Stimulated activated naive B cell treated with anti-CD40 and anti-IgM and Interleukin-4, amounts not matched to agents 10 μg/mL and 1 μg/mL and 100 μg/mL, for 72 hours (primary cell): Measurements from ENCODE around the gene KCNQ4.

Experiments
- ATAC-seq, 2 donors: fragments of 150-1000 bp; cut with Tn5 transposase; replicated peaks; 2 replicates each; pipeline ENCODE4 v1.10.0; 2021; ENCODE audit warnings: moderate library complexity in 1 of 2
- DNase-seq: peaks from one replicate; pipeline ENCODE4 v3.0.0; 2021
- H3K27ac Mint-ChIP-seq: one replicate; pipeline ENCODE4 v1.8.0; 2022; ENCODE audit warnings: mild to moderate bottlenecking, mixed read lengths
- H3K27me3 Mint-ChIP-seq, 2 donors: one replicate each; pipeline ENCODE4 v1.8.0; 2022; ENCODE audit warnings: mixed read lengths in 2 of 2
- H3K36me3 Mint-ChIP-seq, 2 donors: one replicate each; pipeline ENCODE4 v1.8.0; 2022; ENCODE audit warnings: mixed read lengths in 2 of 2, mild to moderate bottlenecking in 1 of 2
- H3K4me1 Mint-ChIP-seq, 2 donors: one replicate each; pipeline ENCODE4 v1.8.0; 2022; ENCODE audit warnings: mixed read lengths in 2 of 2, mild to moderate bottlenecking in 1 of 2
- H3K4me3 Mint-ChIP-seq, 2 donors: one replicate each; pipeline ENCODE4 v1.8.0; 2022; ENCODE audit warnings: mild to moderate bottlenecking in 2 of 2, mixed read lengths in 2 of 2, moderate library complexity in 1 of 2
- H3K9me3 Mint-ChIP-seq, 2 donors: one replicate each; pipeline ENCODE4 v1.8.0; 2022; ENCODE audit warnings: mixed read lengths in 2 of 2, mild to moderate bottlenecking in 1 of 2

The KCNQ4 gene

DNA sequence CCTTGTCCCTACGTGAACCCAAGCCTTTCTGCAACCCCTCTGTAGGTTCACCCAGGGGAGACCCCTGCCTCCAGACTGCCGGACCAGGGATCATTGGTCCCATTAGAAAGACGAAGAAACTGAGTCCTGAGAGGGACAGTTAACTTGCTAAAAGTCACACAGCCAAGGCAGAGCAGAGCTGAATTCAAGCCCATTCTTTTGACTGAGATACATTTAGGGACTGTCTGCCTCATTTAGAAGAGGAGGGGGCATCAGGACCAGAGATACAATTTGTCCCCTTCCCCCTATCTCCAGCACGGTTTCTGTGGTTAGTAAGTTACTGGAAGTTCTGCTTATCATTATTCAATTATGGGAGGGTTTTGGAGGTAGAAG is 19.1 kb downstream of the KCNQ4 start:
- DNase-seq (no peak), ATAC-seq (peak in 1 of 2 donors; percentile 6)
- Mint-ChIP-seq H3K4me1 (peaks cover 16 to 34% of the 10 kb centered on the region in 2 donors), H3K36me3 (no peaks in the 10 kb centered on the region), H3K27me3 (no peaks in the 10 kb centered on the region), H3K27ac (peak overlapping the region; percentile 20), H3K4me3 (peak overlapping the region; percentile 74 to 76), H3K9me3 (no peaks in the 10 kb centered on the region)

DNA sequence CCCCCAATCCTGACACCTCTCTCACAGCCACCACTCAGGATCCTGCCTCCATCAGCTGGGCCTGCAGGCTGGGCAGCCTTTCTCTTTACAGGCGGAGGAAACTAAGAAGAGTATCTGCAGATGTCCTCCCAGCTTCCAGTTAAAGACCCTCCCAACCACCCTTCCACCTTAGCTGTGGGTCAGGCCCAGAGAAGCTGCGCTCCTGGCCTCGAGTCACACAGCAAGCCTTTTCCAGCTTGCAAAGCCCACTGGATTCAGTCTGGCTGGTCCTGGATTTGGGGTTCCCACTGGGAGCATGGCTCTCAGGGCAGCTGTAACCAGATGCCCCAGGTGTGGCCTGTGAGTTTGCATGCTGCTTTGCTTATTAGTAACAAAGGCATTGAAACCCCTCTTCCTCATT is 19.9 kb downstream of the KCNQ4 start:
- Mint-ChIP-seq H3K36me3 (no peaks in the 10 kb centered on the region), H3K27ac (peak overlapping the region; percentile 25), H3K4me1 (peaks cover 21 to 34% of the 10 kb centered on the region in 2 donors), H3K9me3 (no peaks in the 10 kb centered on the region), H3K27me3 (no peaks in the 10 kb centered on the region), H3K4me3 (no peak overlapping the region)
- ATAC-seq (no peak), DNase-seq (no peak)

DNA sequence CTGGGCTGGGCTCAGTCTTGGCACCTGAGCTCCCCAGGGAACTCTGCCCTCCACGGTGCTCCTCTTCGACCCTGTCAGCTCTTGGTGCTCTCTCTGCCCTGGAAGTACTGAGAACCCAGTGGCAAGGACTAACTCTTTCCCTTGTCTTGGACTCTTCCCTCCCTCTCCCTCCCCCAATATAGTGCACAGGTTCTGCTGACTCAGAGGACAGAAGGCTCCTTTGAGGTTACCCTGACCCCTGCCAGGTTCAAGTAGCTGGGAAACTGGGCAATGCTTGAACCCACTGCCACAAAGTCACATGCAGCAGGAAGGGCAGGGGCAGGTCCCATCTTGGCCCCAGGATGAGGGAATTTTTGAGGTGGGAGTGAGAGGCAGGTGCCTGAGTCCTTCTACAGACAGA is 20.3 kb downstream of the KCNQ4 start:
- no peaks in the 10 kb centered on the region for H3K9me3 Mint-ChIP-seq
- peaks cover 24 to 37% of the 10 kb centered on the region in 2 donors for H3K4me1 Mint-ChIP-seq
- no peak for ATAC-seq
- no peak overlapping the region for H3K4me3 Mint-ChIP-seq
- H3K27me3 Mint-ChIP-seq, result no peaks in the 10 kb centered on the region
- no peaks in the 10 kb centered on the region for H3K36me3 Mint-ChIP-seq
- H3K27ac Mint-ChIP-seq, result no peak overlapping the region
- no peak for DNase-seq

DNA sequence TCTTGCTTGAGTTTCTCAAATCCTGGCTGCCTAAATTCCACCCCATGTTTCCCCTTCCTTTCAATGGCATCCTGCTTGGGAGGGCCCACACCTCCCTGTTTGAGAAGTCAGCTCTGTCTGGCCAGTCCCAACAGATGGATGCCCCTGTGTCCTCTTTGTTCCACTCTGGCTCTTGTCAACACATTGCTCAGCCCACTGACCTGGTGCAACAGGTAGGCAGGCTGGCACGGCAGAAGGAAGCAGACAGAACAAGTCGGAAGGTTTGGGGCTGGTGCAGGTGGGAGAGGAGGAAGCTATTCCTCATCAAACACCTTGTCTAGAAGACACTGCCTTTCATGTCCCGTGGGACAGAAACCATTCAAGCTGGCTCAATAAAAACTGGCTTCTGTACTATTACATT is 22.7 kb downstream of the KCNQ4 start:
- ATAC-seq, result no peak
- peaks cover 2 to 6% of the 10 kb centered on the region in 2 donors for H3K36me3 Mint-ChIP-seq
- H3K9me3 Mint-ChIP-seq, result peaks cover 5 to 6% of the 10 kb centered on the region in 2 donors
- DNase-seq, result no peak
- no peak overlapping the region for H3K4me3 Mint-ChIP-seq
- peaks cover 26 to 50% of the 10 kb centered on the region in 2 donors for H3K4me1 Mint-ChIP-seq
- no peaks in the 10 kb centered on the region for H3K27me3 Mint-ChIP-seq
- peak overlapping the region; percentile 70 for H3K27ac Mint-ChIP-seq

DNA sequence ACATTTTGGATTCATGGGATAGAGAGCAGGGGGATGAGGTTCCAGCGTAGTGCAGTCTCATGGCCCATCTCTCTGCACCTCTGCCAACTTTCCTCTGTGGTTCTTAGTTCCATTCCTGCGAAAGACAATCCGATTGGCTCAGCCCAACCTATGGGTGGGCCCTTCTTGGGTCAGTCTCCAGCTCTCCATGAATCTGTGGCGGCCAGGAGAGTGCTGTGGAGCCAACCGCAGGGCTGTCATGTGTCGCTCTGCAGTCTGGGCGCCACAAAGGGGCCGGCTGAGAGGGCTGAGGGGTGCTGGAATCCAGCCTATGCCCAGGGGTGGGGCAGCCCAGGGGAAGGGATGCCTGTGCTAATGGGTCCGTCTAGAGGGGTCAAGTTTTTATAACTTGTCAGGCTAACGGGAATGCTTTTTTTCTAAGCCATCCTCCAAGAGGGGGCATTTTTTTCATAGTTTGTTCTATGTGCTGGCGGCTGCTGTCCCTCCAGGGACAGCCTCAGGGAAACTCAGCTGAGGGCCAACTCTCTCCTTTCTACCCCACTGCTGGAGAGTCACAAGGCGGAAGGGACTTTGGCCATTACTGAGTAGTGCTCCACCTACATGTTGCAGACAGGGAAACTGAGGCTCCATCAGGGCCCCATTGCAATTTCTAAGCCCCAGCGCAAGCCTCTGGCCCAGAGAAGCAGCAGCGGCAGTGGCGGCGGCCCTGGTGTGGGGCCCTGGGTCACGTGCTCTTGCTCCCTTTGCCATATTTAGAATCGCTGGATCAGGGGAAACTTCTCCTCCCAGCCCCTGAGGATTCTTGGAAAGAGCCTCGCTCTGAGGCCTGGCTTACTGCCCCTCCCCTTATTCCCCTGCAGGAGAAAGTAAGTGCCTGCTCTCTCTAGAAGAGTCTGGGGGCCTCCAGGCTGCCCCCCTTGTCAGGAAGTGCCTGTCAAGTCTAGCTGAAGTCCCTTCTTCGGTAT is 23.4 kb downstream of the KCNQ4 start:
- H3K36me3 Mint-ChIP-seq, result peaks cover 2 to 6% of the 10 kb centered on the region in 2 donors
- ATAC-seq, result no peak
- H3K27ac Mint-ChIP-seq, result no peak overlapping the region
- no peaks in the 10 kb centered on the region for H3K27me3 Mint-ChIP-seq
- no peak for DNase-seq
- peaks cover 5 to 6% of the 10 kb centered on the region in 2 donors for H3K9me3 Mint-ChIP-seq
- H3K4me3 Mint-ChIP-seq, result no peak overlapping the region
- H3K4me1 Mint-ChIP-seq, result peaks cover 21 to 42% of the 10 kb centered on the region in 2 donors

DNA sequence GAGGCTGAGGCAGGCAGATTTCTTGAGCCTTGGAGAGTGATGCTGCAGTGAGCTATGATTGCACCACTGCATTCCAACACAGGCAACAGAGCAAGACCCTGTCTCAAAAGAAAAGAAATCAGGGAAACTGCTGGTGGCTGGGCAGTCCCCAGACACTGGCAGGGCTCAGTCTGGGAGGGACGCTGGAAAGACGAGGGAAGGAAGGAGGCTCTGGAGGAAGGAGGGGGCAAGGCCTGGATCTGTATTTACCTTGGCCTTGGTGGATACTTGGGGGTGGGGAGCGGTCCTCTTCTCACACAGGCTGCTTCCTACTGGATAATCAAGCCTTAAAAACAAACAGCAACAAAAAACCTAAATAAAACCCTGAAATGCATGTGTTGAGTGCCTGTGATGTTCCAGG is 24.4 kb downstream of the KCNQ4 start:
- ATAC-seq (no peak), DNase-seq (no peak)
- Mint-ChIP-seq H3K4me3 (no peak overlapping the region), H3K4me1 (peaks cover 19 to 34% of the 10 kb centered on the region in 2 donors), H3K27ac (peak overlapping the region; percentile 14), H3K36me3 (peaks cover 4 to 6% of the 10 kb centered on the region in 2 donors), H3K27me3 (peaks cover under 1 to 6% of the 10 kb centered on the region in 2 donors), H3K9me3 (peaks cover 5 to 6% of the 10 kb centered on the region in 2 donors)

DNA sequence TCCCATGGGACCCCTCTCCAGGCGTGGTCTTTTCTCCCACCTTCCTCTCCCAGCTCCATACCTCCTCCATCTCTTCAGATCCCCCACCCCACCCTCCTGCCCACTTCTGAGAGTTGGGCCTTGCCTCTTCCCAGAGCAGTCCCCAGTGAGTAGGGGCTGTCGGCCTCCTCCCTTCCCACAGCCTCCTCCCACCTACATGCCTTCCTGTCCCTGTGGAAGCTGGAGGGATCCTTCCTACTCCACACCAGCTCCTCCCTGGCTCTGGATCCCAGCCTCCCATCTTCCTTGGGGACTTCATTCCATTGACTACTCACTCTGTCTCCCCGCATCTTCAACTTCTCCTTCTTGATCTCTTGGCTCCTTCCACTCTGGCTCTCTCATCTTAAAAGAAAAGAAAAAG is 24.9 kb downstream of the KCNQ4 start:
- Mint-ChIP-seq H3K27me3 (peaks cover 4 to 8% of the 10 kb centered on the region in 2 donors), H3K9me3 (peaks cover 5 to 6% of the 10 kb centered on the region in 2 donors), H3K27ac (peak overlapping the region; percentile 53), H3K4me3 (no peak overlapping the region), H3K4me1 (peaks cover 19 to 30% of the 10 kb centered on the region in 2 donors), H3K36me3 (peaks cover 6% of the 10 kb centered on the region in 2 donors)
- ATAC-seq, result no peak
- DNase-seq, result no peak

DNA sequence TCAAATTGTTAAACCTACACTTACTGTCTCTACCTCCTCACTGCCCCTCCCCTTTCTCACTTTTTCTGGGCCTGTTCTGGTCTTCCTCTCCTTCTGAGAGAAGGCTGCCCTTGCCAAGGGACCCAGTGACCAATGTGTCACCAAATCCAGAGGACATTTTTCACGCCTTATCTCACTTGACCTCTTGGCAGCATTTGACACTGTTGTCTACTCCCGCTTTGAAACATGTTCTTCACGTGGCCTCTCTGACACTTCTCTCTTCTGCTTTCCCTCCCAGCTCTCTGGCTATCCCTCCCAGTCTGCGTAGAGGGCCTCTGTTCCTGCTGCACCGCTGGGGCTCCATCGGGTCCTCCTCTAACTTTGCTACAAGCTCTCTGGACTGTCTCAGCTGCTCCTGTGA is 25.3 kb downstream of the KCNQ4 start:
- Mint-ChIP-seq H3K27ac (peak overlapping the region; percentile 53), H3K4me1 (peaks cover 19 to 25% of the 10 kb centered on the region in 2 donors), H3K4me3 (no peak overlapping the region), H3K9me3 (peaks cover 5 to 6% of the 10 kb centered on the region in 2 donors), H3K27me3 (peaks cover 4 to 8% of the 10 kb centered on the region in 2 donors), H3K36me3 (peaks cover 6% of the 10 kb centered on the region in 2 donors)
- DNase-seq (no peak), ATAC-seq (peak; percentile 31 to 43)

DNA sequence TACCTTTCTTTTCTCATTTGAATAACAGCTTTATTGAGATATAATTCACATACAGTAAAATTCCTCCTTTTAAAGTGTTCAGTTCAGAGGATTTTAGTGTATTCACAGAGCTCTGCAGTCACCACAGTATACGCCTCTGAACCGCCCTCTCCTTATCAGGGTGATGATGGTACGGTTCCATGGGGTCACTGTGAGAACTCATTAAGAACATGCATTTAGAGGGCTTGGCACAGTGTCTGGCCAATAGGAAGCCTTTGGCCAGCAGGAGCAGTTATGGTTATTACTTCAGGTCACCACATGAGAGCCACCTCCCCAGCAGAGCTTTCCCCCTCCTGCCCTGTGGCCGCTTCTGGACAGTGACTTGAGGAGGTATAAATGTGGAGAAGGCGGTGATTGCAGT is 27.3 kb downstream of the KCNQ4 start:
- Mint-ChIP-seq H3K9me3 (peaks cover 5 to 6% of the 10 kb centered on the region in 2 donors), H3K4me3 (no peak overlapping the region), H3K36me3 (peaks cover 6% of the 10 kb centered on the region in 2 donors), H3K27me3 (peaks cover 4 to 8% of the 10 kb centered on the region in 2 donors), H3K4me1 (peaks cover 19 to 20% of the 10 kb centered on the region in 2 donors), H3K27ac (no peak overlapping the region)
- DNase-seq (no peak), ATAC-seq (no peak)

DNA sequence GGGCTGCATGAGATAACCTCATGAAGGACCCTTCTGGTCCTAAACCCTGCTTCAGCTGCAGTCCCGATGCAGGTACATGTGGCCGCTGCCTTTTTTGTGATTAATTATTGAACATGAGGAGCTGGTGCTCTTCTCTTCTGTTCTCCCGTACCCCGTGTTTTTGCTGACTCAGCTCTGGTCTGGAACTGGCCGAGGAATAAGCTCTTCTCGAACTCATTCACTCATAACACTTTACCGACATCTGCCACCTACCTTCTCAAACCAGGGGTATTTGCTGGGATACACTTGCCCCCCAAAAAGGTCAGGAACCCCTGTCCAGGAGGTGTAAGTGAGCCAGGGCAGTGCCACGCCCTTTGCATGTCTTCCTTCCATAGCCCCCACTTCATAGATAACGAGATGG is 31.8 kb downstream of the KCNQ4 start:
- Mint-ChIP-seq H3K27me3 (peaks cover 4 to 25% of the 10 kb centered on the region in 2 donors), H3K36me3 (peaks cover 1 to 4% of the 10 kb centered on the region in 2 donors), H3K27ac (no peak overlapping the region), H3K9me3 (peaks cover 0 to under 1% of the 10 kb centered on the region in 2 donors), H3K4me1 (peaks cover 11 to 21% of the 10 kb centered on the region in 2 donors), H3K4me3 (no peak overlapping the region)
- ATAC-seq (no peak), DNase-seq (no peak)

DNA sequence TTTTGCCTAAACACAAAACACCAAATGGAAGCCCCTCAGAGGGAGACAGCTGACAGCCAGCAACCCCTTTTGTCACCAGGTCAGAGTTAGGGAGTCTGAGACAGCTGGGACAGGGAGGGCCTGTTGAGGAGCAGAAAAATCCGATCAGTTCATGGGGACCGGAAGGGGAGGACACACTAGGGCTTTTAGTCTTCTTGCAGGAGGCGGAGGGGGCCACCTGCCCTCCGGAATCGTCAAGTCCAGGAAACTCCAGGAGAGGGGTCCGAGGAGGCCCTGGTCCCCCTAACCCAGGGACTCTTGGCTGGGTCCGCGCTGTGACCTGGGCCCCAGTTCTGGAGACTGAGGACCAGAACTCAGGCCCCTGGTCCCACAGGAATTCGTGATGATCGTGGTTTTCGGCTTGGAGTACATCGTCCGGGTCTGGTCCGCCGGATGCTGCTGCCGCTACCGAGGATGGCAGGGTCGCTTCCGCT is 34.2 kb downstream of the KCNQ4 start:
- peaks cover 0 to 4% of the 10 kb centered on the region in 2 donors for H3K36me3 Mint-ChIP-seq
- H3K27ac Mint-ChIP-seq, result peak overlapping the region; percentile 47
- H3K4me3 Mint-ChIP-seq, result peak overlapping the region; percentile 85 to 88
- peak; percentile 65 to 67 for ATAC-seq
- DNase-seq, result no peak
- no peaks in the 10 kb centered on the region for H3K9me3 Mint-ChIP-seq
- peaks cover 11 to 20% of the 10 kb centered on the region in 2 donors for H3K4me1 Mint-ChIP-seq
- peaks cover 4 to 21% of the 10 kb centered on the region in 2 donors for H3K27me3 Mint-ChIP-seq

DNA sequence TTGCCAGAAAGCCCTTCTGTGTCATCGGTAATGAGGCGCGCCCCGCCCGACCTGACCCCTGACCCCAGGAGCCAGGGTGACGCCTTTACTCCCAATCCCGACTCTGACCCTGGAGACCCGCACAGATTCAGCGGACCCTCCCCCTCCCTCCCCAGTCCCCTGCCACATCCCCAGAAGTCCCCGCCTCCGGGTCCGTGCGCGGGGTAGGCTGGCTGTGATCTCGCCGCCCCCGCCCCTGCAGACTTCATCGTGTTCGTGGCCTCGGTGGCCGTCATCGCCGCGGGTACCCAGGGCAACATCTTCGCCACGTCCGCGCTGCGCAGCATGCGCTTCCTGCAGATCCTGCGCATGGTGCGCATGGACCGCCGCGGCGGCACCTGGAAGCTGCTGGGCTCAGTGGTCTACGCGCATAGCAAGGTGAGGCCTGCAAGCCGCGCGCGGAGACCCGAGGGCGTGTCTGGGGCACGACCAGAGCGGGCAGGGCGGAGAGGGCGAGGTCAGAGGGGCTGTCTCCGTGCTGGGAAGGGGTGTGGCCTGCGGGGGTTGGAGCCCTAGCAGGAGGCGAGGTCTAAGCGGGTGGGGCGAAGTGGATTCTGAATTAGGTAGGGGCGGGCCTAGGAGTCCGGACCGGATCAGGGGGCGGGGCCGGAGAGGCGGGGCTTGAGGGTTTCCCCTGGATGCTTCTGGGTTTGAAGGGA is 34.8 kb downstream of the KCNQ4 start:
- H3K9me3 Mint-ChIP-seq, result no peaks in the 10 kb centered on the region
- peaks cover 0 to 17% of the 10 kb centered on the region in 2 donors for H3K27me3 Mint-ChIP-seq
- peak; percentile 97 for ATAC-seq
- DNase-seq, result peak; percentile 73
- H3K4me3 Mint-ChIP-seq, result peak overlapping the region; percentile 85 to 88
- peak overlapping the region; percentile 59 for H3K27ac Mint-ChIP-seq
- no peaks in the 10 kb centered on the region for H3K36me3 Mint-ChIP-seq
- H3K4me1 Mint-ChIP-seq, result peaks cover 11 to 20% of the 10 kb centered on the region in 2 donors

DNA sequence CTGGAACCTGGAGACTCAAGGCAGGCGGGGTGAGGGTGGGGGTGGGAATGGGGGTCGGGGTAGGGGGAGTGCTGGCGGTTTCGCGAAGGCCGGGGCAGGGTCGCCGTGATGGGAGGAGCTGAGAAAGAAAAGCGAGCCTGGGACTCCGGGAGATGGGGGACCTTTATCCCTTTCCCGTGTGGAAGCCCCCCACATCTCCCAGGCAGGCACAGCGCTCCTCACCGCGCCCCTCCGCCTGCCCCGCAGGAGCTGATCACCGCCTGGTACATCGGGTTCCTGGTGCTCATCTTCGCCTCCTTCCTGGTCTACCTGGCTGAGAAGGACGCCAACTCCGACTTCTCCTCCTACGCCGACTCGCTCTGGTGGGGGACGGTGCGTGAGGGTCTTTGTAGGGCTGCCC is 35.5 kb downstream of the KCNQ4 start:
- Mint-ChIP-seq H3K4me1 (peaks cover 11 to 20% of the 10 kb centered on the region in 2 donors), H3K36me3 (no peaks in the 10 kb centered on the region), H3K27me3 (peaks cover 0 to 17% of the 10 kb centered on the region in 2 donors), H3K9me3 (no peaks in the 10 kb centered on the region), H3K27ac (no peak overlapping the region), H3K4me3 (peak overlapping the region; percentile 85 to 88)
- no peak for ATAC-seq
- no peak for DNase-seq

DNA sequence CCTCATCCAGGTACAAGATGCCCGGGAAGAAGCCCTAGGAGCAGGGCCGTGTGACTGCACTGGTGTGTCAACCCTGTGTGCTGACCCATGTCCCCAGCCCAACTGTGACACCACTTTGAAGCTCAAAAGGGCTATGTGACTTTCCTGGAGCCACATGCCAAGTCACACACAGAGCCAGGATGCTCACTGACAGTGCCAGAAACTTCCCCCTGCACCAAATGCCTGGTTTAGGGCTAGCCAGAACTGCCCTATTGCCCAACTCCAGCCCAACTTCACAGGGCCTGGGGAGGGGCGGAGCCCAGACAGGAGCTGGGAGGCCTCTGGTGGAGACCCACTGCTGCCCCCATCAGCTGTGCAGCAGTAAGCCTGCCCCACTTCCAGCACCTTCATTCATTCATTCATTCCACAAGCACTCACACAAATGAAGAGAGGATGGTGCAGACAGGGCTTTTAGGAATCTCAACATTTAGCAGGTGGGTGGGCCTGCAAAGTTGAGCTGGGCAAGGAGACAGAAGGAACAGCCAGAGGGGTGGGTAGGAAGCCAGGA is 36.7 kb downstream of the KCNQ4 start:
- no peak for ATAC-seq
- no peak for DNase-seq
- Mint-ChIP-seq H3K36me3 (no peaks in the 10 kb centered on the region), H3K4me1 (peaks cover 15 to 27% of the 10 kb centered on the region in 2 donors), H3K4me3 (no peak overlapping the region), H3K9me3 (no peaks in the 10 kb centered on the region), H3K27ac (no peak overlapping the region), H3K27me3 (peaks cover 0 to 17% of the 10 kb centered on the region in 2 donors)
